IMR-90 (cell line): ENCODE measurements around the gene TENM3.

Source experiments
- BHLHE40 ChIP-seq: fragments of 150-350 bp; IDR thresholded peaks from 2 replicates; pipeline ENCODE4 v1.6.1; 2016; ENCODE audit warnings: mild to moderate bottlenecking, low read depth, low read length
- CTCF ChIP-seq: conservative IDR thresholded peaks from 2 replicates; pipeline ENCODE4 v1.5.1; 2012; ENCODE audit warnings: mild to moderate bottlenecking, low read depth, low read length, improper control_type of control experiment
- MXI1 ChIP-seq: IDR thresholded peaks from 2 replicates; pipeline ENCODE4 v1.6.1; 2012; ENCODE audit warnings: low read depth, mild to moderate bottlenecking, low read length, moderate library complexity, borderline replicate concordance
- POLR2A ChIP-seq: IDR thresholded peaks from 2 replicates; pipeline ENCODE4 v1.6.1; 2012; ENCODE audit warnings: mild to moderate bottlenecking, low read depth, low read length
- RAD21 ChIP-seq: IDR thresholded peaks from 2 replicates; pipeline ENCODE4 v1.6.1; 2012; ENCODE audit warnings: low read length, improper control_type of control experiment
- RCOR1 ChIP-seq: IDR thresholded peaks from 2 replicates; pipeline ENCODE4 v1.6.1; 2012; ENCODE audit warnings: mild to moderate bottlenecking, low read length, improper control_type of control experiment; ENCODE audit not compliant: insufficient replicate concordance
- RFX5 ChIP-seq: IDR thresholded peaks from 2 replicates; pipeline ENCODE4 v1.8.0; 2012; ENCODE audit warnings: low read depth, mild to moderate bottlenecking, low read length, moderate library complexity
- SMC3 ChIP-seq: fragments of 150-350 bp; IDR thresholded peaks from 2 replicates; pipeline ENCODE4 v1.6.1; 2016; ENCODE audit warnings: low read depth, mild to moderate bottlenecking, antibody characterized with exemption, low read length, moderate library complexity

- no peak for TF ChIP-seq BHLHE40
- no peak for TF ChIP-seq CTCF
- no peak for TF ChIP-seq POLR2A
- TF ChIP-seq RAD21: no peak
- no peak for TF ChIP-seq RFX5
- no peak for TF ChIP-seq MXI1
- no peak for TF ChIP-seq SMC3
- no peak for TF ChIP-seq RCOR1
These were observed 137.6 kb downstream of the TENM3 start for GRCh38 chr4:182380771-182381181.
